ENCODE results near the gene AUNIP.

AUNIP gene

GRCh38 chr1:25899792-25900191, 40.5 kb upstream of the AUNIP start:
- H3K27ac Mint-ChIP-seq: no peak overlapping the region
- H3K27me3 Mint-ChIP-seq (ENCODE audit: low read depth, poor library complexity): no peaks in the 10 kb centered on the region
- TF ChIP-seq, protein P1, sequence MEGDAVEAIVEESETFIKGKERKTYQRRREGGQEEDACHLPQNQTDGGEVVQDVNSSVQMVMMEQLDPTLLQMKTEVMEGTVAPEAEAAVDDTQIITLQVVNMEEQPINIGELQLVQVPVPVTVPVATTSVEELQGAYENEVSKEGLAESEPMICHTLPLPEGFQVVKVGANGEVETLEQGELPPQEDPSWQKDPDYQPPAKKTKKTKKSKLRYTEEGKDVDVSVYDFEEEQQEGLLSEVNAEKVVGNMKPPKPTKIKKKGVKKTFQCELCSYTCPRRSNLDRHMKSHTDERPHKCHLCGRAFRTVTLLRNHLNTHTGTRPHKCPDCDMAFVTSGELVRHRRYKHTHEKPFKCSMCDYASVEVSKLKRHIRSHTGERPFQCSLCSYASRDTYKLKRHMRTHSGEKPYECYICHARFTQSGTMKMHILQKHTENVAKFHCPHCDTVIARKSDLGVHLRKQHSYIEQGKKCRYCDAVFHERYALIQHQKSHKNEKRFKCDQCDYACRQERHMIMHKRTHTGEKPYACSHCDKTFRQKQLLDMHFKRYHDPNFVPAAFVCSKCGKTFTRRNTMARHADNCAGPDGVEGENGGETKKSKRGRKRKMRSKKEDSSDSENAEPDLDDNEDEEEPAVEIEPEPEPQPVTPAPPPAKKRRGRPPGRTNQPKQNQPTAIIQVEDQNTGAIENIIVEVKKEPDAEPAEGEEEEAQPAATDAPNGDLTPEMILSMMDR (IDR thresholded peaks at IDR 0.05): no peak
- no peak overlapping the region for H3K4me3 Mint-ChIP-seq
- H3K9me3 Mint-ChIP-seq: no peaks in the 10 kb centered on the region
- DNase-seq: no peak
- peaks cover 64% of the 10 kb centered on the region for H3K36me3 Mint-ChIP-seq (ENCODE audit: low read depth)
- peaks cover 84% of the 10 kb centered on the region for H3K4me1 Mint-ChIP-seq

- TF ChIP-seq, protein P1 (IDR thresholded peaks at IDR 0.05): no peak
- H3K4me3 Mint-ChIP-seq: no peak overlapping the region
- no peaks in the 10 kb centered on the region for H3K27me3 Mint-ChIP-seq (ENCODE audit: low read depth, poor library complexity)
- H3K9me3 Mint-ChIP-seq: no peaks in the 10 kb centered on the region
- DNase-seq: no peak
- peaks cover 71% of the 10 kb centered on the region for H3K4me1 Mint-ChIP-seq
- peaks cover 58% of the 10 kb centered on the region for H3K36me3 Mint-ChIP-seq (ENCODE audit: low read depth)
- peak overlapping the region; percentile 97 for H3K27ac Mint-ChIP-seq
Observed at GRCh38 chr1:25898223-25899015, 39.2 kb upstream of the AUNIP start.

DNA sequence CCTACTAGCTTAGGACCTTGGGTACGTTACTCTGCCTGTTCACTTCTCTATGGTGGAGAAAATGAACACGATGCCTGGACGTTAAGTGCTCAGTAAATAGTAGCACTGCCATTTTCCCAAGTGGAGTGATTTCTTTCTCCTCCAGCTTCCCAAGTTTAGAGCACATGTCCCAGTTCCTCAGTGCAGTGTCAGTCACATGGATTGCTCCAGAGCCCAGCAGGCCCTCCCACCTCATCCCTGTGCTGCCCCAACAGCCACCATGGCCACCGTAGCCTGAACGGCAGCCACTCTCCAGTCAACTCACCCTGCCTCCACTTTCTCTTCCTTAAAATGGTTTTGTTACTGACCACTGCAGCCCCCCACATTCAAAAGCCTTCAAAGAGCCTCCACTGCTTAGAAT, 38.5 kb upstream of the AUNIP start:
- Mint-ChIP-seq H3K36me3 (ENCODE audit: low read depth) (peaks cover 52% of the 10 kb centered on the region), H3K9me3 (no peaks in the 10 kb centered on the region), H3K4me3 (no peak overlapping the region), H3K27me3 (ENCODE audit: low read depth, poor library complexity) (no peaks in the 10 kb centered on the region), H3K27ac (peak overlapping the region; percentile 97), H3K4me1 (peaks cover 64% of the 10 kb centered on the region)
- TF ChIP-seq, protein P1 (IDR thresholded peaks at IDR 0.05): no peak
- DNase-seq: no peak

DNA sequence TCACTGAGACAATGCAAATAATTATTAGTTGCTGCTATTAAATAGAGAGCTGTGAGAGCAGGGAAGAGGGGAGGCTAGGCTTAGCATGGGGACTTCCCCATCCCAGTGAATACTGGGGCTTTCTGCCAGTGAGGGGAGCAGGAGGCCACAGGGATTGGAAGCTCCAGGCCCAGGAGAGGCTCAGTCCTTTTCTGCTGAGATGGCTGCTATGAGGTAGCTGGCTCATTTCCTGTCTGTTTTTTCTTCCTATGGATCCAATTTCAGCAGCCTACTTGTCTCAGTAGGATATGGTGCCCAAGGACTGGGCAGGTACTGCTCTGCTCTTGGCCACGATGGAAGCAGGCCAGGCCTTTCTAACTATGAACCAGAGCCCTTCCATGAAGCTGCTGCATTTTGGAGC, 37.0 kb upstream of the AUNIP start:
- DNase-seq: no peak
- H3K27ac Mint-ChIP-seq: peak overlapping the region; percentile 97
- no peaks in the 10 kb centered on the region for H3K27me3 Mint-ChIP-seq (ENCODE audit: low read depth, poor library complexity)
- H3K4me3 Mint-ChIP-seq: no peak overlapping the region
- H3K4me1 Mint-ChIP-seq: peaks cover 62% of the 10 kb centered on the region
- TF ChIP-seq, protein P1 (IDR thresholded peaks at IDR 0.05): no peak
- H3K9me3 Mint-ChIP-seq: no peaks in the 10 kb centered on the region
- peaks cover 41% of the 10 kb centered on the region for H3K36me3 Mint-ChIP-seq (ENCODE audit: low read depth)

GRCh38 chr1:25895365-25895990, 36.2 kb upstream of the AUNIP start:
- peak; percentile 90 for DNase-seq
- Mint-ChIP-seq H3K27ac (peak overlapping the region; percentile 97), H3K9me3 (no peaks in the 10 kb centered on the region), H3K4me3 (no peak overlapping the region), H3K4me1 (peaks cover 58% of the 10 kb centered on the region), H3K27me3 (ENCODE audit: low read depth, poor library complexity) (no peaks in the 10 kb centered on the region), H3K36me3 (ENCODE audit: low read depth) (peaks cover 33% of the 10 kb centered on the region)
- TF ChIP-seq, protein P1 (IDR thresholded peaks at IDR 0.05): peak; percentile 97

Measured in nephron progenitor cell (in vitro differentiated cells).